Fibroblast of lung (primary cell): ENCODE results near the gene DMXL1. TPM values are rescaled to one million over a fixed set of nuclear protein-coding genes. Genes with fewer than 3 reads are reported as not detected.
A peak's percentile ranks its signal among the peaks of the same experiment; 100 is the strongest.

ENCODE experiments used
- DNase-seq, 2 donors: peaks; one replicate each; pipeline versions ENCODE4 v3.0.0 to v3.0.0-alpha.2; 2010; ENCODE audit warnings: low read depth in 2 of 2
- H2AFZ ChIP-seq: 2 replicates; pipeline ENCODE4 v1.5.1; 2012; ENCODE audit warnings: low read length, control low read depth, inconsistent platforms
- H3K27ac ChIP-seq: 2 replicates; pipeline ENCODE4 v1.5.1; 2011; ENCODE audit warnings: low read length, control low read depth; ENCODE audit not compliant: insufficient read depth
- H3K27me3 ChIP-seq: 2 replicates; pipeline ENCODE4 v1.5.1; 2011; ENCODE audit warnings: mild to moderate bottlenecking, low read length; ENCODE audit not compliant: control insufficient read depth, insufficient read depth
- H3K36me3 ChIP-seq: 2 replicates; pipeline ENCODE4 v1.5.1; 2011; ENCODE audit warnings: low read length; ENCODE audit not compliant: control insufficient read depth, insufficient read depth
- H3K4me1 ChIP-seq: 2 replicates; pipeline ENCODE4 v1.5.1; 2011; ENCODE audit warnings: low read length; ENCODE audit not compliant: control insufficient read depth, insufficient read depth; ENCODE audit errors: extremely low read depth
- H3K4me2 ChIP-seq: 2 replicates; pipeline ENCODE4 v1.5.1; 2011; ENCODE audit warnings: low read length, control low read depth; ENCODE audit not compliant: insufficient read depth; ENCODE audit errors: extremely low read depth
- H3K4me3 ChIP-seq, 4 experiments: fragments of 200-600 bp in 1 of 4; sonication (generic) in 1 of 4; replicated peaks in 1 of 4; 2 replicates each; pipeline ENCODE4 v1.5.1; 2011 to 2016; ENCODE audit warnings: low read length in 4 of 4, low read depth in 3 of 4, mild to moderate bottlenecking in 3 of 4, control low read depth in 2 of 4, inconsistent platforms in 1 of 4, mixed read lengths in 1 of 4; ENCODE audit not compliant: insufficient read depth in 1 of 4; ENCODE audit errors: control extremely low read depth in 1 of 4
- H3K79me2 ChIP-seq: 2 replicates; pipeline ENCODE4 v1.5.1; 2012; ENCODE audit warnings: mild to moderate bottlenecking, low read length, inconsistent platforms; ENCODE audit not compliant: control insufficient read depth, insufficient read depth
- H3K9ac ChIP-seq: 2 replicates; pipeline ENCODE4 v1.5.1; 2011; ENCODE audit warnings: mild to moderate bottlenecking, low read length, control low read depth; ENCODE audit not compliant: insufficient read depth
- H3K9me3 ChIP-seq: 2 replicates; pipeline ENCODE4 v1.5.1; 2012; ENCODE audit warnings: low read depth, low read length; ENCODE audit not compliant: control insufficient read depth, insufficient read depth
- H4K20me1 ChIP-seq: 2 replicates; pipeline ENCODE4 v1.5.1; 2011; ENCODE audit warnings: low read length; ENCODE audit not compliant: control insufficient read depth, insufficient read depth; ENCODE audit errors: extremely low read depth
- CTCF ChIP-seq, 2 donors: IDR thresholded peaks in 1 of 2; conservative IDR thresholded peaks in 1 of 2; 1 replicate in 1 of 2; 2 replicates in 1 of 2; pipeline ENCODE4 v1.5.1; 2011 to 2012; ENCODE audit warnings: low read length in 2 of 2, control low read depth in 1 of 2, inconsistent platforms in 1 of 2, low read depth in 1 of 2, mild to moderate bottlenecking in 1 of 2
- EZH2 ChIP-seq: IDR thresholded peaks from 2 replicates; pipeline ENCODE4 v1.5.1; 2012; ENCODE audit warnings: low read length, control low read depth, mild to moderate bottlenecking; ENCODE audit errors: missing control alignments
- polyA minus RNA-seq: library from RNA; depleted of rRNA, polyadenylated mRNA; stranded (reverse); fragments of >200 nt; gene quantifications from 2 replicates; pipeline ENCODE4 v1.2.3, GENCODE V29; 2011; ENCODE audit warnings: low replicate concordance
- polyA plus RNA-seq, 2 donors: library from polyadenylated mRNA; depleted of rRNA in 1 of 2; stranded (reverse) in 1 of 2; unstranded in 1 of 2; fragments of >200 nt; gene quantifications; 2 replicates each; pipeline ENCODE4 v1.2.1, GENCODE V29; 2011 to 2012; ENCODE audit warnings: missing spikeins in 1 of 2
- total RNA-seq: library from RNA; depleted of rRNA; stranded (reverse); fragments of >200 nt; gene quantifications from 2 replicates; pipeline ENCODE4 v1.2.1, GENCODE V29; 2014

The DMXL1 gene, protein sequence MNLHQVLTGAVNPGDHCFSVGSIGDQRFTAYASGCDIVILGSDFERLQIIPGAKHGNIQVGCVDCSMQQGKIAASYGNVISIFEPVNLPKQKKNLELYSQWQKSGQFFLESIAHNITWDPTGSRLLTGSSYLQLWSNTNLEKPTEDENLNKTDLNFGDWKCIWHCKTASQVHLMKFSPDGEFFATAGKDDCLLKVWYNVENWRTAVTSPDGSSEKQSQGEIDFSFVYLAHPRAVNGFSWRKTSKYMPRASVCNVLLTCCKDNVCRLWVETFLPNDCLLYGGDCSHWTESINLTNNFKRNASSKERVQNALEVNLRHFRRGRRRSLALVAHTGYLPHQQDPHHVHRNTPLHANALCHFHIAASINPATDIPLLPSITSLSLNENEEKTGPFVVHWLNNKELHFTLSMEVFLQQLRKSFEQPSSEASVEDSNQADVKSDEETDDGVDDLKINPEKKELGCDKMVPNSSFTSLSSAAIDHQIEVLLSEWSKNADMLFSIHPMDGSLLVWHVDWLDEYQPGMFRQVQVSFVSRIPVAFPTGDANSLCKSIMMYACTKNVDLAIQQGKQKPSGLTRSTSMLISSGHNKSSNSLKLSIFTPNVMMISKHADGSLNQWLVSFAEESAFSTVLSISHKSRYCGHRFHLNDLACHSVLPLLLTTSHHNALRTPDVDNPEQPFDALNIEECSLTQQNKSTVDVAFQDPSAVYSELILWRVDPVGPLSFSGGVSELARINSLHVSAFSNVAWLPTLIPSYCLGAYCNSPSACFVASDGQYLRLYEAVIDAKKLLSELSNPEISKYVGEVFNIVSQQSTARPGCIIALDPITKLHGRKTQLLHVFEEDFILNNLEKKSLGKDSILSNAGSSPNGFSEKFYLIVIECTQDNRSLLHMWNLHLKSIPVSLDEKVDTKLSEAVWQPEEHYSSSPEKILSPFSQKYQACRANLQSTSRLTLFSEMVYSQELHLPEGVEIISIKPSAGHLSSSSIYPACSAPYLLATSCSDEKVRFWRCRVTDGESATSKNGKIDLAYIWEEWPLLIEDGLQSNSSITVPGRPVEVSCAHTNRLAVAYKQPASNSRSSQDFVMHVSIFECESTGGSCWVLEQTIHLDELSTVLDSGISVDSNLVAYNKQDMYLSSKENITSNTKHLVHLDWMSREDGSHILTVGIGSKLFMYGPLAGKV (N-terminal part only)
- total RNA-seq (45.5 and 59.5 TPM in 2 replicates), polyA plus RNA-seq (17.1 and 21.1 TPM in 2 replicates), polyA minus RNA-seq (4.8 and 5.1 TPM in 2 replicates)
- polyA plus RNA-seq (2012): 8.7 and 10.6 TPM in 2 replicates

GRCh38 chr5:119070828-119071560 lies at the start of gene DMXL1:
DMXL1 (plus strand) TSS chr5:119071087; CDS start chr5:119071570, 483 bp downstream.
- no peaks in the 10 kb centered on the region for H3K9me3 ChIP-seq
- TF ChIP-seq CTCF (conservative IDR thresholded peaks at IDR 0.05 in 1 of 2, IDR thresholded peaks at IDR 0.05 in 1 of 2; ENCODE audit: low read depth in 1 of 2, low read length in 2 of 2) (no peak), EZH2 (no peak)
- peaks cover 33% of the 10 kb centered on the region for H3K79me2 ChIP-seq
- peak within 1 kb of the TSS; percentile 97 for H2AFZ ChIP-seq
- DNase-seq: peak; percentile 99 to 100
- peak within 1 kb of the TSS; percentile 92 for H3K4me2 ChIP-seq
- H3K27me3 ChIP-seq: no peaks in the 10 kb centered on the region
- H3K4me3 ChIP-seq: peak within 1 kb of the TSS; percentile 75 to 97 (median 95)
- no peaks in the 10 kb centered on the region for H4K20me1 ChIP-seq
- peak within 1 kb of the TSS; percentile 95 for H3K9ac ChIP-seq
- H3K27ac ChIP-seq: peak within 1 kb of the TSS; percentile 87
- no peaks in the 10 kb centered on the region for H3K4me1 ChIP-seq
- H3K36me3 ChIP-seq: no peaks in the 10 kb centered on the region

DNA sequence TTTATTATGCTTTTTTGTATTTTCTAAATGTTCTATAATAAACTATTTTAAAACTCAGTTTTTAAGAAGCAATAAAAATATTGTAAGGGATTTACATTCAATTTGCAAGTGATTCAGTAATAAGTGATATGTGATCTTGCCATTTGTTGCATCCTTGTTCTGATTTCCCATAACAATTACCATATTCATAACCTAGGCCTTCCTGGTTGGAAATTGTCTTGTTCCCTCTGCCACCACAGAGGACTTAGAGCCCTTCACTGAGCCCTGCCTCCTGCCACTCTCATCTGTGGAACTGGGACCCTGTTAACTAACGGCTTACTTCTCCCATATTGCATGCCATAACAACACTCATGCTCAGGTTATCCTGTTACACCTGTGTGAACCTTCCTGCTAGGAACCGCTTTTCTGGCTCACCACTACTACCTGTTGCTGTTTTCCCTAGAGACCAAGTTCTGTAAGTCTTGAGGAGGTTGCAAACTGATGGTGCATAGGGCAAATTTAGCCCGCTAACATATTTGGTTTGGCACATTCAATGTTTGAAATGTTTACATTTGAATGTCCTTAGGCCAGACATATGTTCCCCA lies 49.6 kb upstream of the DMXL1 start:
- H3K4me3 ChIP-seq: no peak overlapping the region
- H2AFZ ChIP-seq: no peak overlapping the region
- H3K27ac ChIP-seq: no peak overlapping the region
- no peaks in the 10 kb centered on the region for H3K79me2 ChIP-seq
- no peak overlapping the region for H3K4me2 ChIP-seq
- no peaks in the 10 kb centered on the region for H3K27me3 ChIP-seq
- TF ChIP-seq EZH2: no peak
- TF ChIP-seq CTCF (conservative IDR thresholded peaks at IDR 0.05 in 1 of 2, IDR thresholded peaks at IDR 0.05 in 1 of 2; ENCODE audit: low read depth in 1 of 2, low read length in 2 of 2): no peak
- H3K9ac ChIP-seq: no peak overlapping the region
- H4K20me1 ChIP-seq: no peaks in the 10 kb centered on the region
- DNase-seq: no peak
- H3K36me3 ChIP-seq: no peaks in the 10 kb centered on the region
- no peaks in the 10 kb centered on the region for H3K4me1 ChIP-seq
- H3K9me3 ChIP-seq: no peaks in the 10 kb centered on the region
